Activated CD8-positive, alpha-beta memory T cell treated with anti-CD3 and anti-CD28 coated beads, Interleukin-2, amount 50 U/mL, for 4 hours (primary cell): ENCODE data around the gene R3HDM2.

ENCODE experiments used
- DNase-seq: peaks from one replicate; pipeline ENCODE4 v3.0.0-alpha.2; 2020

R3HDM2 gene

GRCh38 chr12:57430931-57431566 lies at the start of gene R3HDM2:
Gene R3HDM2, minus strand, starts transcription at chr12:57431043. Its CDS starts 120,615 bp downstream, at chr12:57310428.
- DNase-seq, result peak; percentile 97

DNA sequence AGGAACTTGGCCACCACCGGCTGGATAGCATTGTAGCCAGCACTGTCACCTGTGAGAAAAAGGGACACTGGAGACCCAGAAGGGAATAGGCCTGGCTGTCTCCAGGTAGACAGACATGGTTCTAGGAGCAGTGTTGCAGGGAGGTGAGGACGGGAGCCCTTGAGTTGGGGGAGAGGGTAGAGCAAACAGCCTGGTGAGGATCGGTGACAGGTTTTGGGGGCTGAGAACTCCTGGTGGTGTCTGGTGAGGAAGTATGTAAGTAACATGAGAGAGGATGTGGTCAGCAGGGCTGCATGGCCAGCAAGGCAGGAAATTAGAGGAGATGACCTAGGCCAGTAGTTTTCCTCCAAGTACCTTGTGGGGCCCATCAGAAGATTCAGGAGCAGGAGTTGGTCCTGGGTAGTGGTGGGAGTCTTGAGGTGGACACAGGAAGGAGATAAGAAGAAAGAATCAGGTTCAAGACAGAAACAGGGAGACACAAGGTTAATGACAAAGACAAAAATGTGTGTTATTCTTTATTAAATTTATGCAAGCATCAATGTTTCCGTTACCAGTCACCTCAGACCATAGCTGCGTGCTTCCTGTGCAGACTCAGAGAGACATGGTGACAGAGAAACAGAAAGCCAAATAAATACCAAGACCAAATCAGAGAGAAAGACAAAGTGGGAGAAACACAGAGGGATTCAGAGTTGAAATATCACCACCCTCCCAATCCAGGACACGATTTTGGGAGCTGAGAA lies 48.7 kb upstream of the R3HDM2 start, which contains the start of gene ARHGAP9:
TSS of gene ARHGAP9 (minus strand) at position 491 of the 740 bp plus-strand sequence. CDS start at position 31, 460 bp downstream.
- DNase-seq, result peak; percentile 43

GRCh38 chr12:57479043-57479375 lies 48.2 kb upstream of the R3HDM2 start:
- DNase-seq, result no peak

DNA sequence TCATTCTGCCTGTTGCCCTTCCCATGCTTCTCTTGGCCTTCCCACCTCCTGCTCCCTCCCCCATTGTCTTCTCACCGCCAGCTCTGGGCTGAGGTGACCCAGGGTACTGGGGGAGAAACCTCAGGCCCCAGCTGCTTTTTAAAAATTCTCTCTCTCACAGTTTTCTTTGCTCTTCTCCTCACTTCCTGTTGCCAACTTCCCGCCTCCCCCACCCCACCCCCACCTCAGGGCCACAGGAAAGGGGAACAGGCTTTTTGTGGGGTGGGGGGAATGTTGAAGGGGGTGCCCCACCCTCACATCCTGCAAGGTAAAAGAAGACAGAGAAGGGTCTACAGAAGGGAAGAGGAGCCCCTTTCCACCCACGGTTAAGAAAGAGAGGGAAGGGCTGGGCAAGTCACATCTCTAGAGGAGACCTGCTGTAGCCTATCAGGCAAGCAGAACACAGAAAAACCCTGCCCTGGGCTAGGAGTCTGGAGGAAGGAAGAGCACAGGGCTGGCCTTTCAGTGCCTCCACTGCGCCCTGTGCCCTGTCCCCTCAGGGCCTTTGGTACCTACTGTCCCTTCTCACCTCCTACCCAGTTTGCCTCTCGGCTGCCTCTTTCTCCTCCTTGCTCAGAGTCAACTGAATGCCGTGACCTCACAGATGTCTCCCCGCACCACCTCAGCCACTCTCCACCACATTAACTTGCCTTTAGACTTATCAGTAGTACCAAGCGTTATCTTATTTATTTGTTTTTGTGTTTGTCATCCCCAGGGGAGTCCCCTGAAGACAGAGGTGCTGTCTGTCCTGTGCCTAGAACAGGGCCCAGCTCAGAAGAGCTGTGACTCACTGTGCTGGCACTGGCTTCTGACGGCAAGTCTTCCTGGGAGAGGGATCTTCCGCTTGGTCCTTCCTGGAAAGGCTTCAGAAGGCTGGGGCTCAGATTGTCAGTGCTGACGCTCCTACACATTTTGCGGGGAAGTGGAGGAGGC lies 47.2 kb upstream of the R3HDM2 start:
- peak; percentile 54 for DNase-seq

GRCh38 chr12:57476993-57477709 lies 46.3 kb upstream of the R3HDM2 start:
- DNase-seq, result no peak

DNA sequence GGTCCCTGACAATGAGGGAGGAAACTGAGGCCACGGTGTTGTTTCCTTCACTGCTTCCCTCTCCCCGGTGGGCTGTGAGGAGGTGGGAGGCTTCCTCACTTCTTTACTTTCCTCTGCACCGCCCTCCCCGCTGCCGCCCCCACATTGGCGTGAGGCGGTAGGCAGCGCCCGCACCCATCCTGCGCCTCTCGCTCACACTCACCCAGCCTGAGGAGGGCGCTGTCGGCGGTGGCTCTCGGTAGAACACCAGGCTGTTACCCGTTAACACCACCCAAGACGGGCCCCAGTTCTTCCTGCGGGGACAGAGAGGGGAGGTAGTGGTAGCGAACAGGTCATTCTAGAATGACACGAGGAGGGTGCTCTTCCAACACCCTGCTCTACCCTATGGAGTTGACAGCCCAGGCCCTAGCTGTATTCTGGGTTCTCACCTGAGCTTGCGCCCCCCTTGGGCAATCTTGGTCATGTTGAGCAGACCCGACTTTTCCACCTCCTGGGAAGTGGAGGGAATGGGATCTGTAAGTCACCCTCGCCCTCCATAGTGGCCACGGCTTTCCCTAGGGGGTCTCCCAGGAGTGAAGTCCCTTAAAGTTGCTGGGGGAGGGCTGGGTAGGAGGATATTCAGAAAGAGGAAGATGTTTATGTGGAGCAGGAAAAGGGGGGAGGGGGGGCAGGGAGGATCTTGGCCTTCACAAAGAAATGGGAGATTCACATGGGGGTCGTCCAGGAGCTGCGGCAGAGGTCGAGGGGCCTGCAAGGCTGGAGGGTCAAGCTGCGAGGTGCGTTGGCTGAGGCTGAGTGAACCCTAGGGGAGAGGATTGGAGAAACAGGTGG lies 45.5 kb upstream of the R3HDM2 start:
- peak; percentile 76 for DNase-seq

- DNase-seq, result no peak
Observed at GRCh38 chr12:57475271-57476161, 44.7 kb upstream of the R3HDM2 start.

DNA sequence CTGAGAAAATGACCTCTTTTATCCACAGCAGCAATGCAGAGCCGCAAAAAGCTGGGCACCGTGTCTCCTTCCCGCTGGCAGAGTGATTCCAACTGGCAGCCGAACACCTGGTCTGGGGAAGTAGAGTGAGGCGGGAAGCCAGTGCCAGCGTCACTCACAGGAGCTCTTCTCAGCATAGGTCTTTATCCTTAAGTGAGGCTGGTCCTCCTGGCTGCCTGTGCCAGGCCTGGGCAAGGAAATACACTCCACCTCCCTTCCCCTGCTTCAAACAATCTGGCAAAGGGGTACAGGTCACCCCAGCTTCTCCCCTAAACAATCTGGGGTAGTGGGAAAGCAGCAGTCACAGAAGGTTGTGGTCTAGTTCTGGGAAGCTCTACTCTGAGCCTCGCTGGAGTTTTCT lies 44.0 kb upstream of the R3HDM2 start:
- DNase-seq, result no peak

- no peak for DNase-seq
Observed at GRCh38 chr12:57474430-57474829, 43.6 kb upstream of the R3HDM2 start.

- no peak for DNase-seq
Observed at GRCh38 chr12:57473886-57474285, 43.0 kb upstream of the R3HDM2 start.

DNA sequence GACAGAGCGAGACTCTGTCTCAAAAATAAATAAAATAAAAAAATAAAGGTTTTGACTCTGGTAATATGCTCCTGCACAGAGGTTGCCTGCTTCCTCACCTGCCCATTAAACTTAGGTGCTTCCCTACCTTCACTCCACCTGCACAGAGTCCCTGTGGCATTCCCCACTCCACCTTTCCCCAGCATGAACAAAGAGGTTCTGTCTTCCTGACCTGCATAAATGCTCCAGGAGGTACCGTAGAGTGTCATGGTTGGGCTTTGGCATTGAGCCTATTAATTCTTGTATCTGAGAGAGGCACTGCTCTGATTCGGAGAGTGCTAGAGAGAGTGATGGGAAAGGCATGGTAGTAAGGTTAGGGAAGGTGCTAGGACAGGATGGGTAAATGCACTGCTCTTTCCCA lies 42.5 kb upstream of the R3HDM2 start:
- no peak for DNase-seq

DNA sequence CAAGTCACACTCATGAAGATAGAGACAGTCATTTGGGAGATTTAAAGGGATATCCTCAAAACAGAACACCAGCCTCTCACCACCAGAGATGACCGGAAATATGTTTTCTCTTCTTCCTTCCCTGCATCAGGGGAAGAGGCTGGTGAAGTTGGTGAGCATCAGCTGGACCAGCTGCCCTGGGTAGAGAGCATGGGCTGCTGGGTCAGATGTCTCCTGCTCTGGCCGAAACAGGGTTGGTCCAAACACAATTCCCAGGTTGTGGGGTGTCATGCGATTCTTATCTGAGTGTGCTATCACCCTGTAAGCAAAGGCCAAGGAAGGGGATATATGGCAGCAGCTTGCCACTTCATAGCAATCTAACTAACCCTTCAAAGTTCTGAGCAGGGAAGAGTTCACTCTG lies 41.5 kb upstream of the R3HDM2 start:
- DNase-seq, result no peak

DNA sequence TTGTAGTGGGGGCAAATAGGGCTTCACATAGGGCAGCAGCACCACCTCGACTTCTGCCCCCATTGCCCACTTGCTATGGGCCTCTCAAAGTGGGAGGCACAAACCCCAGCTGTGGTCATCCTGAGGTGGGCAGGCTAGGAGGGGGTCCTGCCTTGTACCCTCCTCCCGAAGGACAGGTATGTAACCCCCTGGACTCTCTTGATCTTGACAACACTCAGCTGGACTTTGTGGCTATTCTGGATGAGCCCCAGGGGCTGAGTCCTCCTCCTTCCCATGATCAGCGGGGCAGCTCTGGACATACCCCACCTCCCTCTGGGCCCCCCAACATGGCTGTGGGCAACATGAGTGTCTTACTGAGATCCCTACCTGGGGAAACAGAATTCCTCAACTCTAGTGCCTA lies 40.8 kb upstream of the R3HDM2 start:
- DNase-seq, result no peak

DNA sequence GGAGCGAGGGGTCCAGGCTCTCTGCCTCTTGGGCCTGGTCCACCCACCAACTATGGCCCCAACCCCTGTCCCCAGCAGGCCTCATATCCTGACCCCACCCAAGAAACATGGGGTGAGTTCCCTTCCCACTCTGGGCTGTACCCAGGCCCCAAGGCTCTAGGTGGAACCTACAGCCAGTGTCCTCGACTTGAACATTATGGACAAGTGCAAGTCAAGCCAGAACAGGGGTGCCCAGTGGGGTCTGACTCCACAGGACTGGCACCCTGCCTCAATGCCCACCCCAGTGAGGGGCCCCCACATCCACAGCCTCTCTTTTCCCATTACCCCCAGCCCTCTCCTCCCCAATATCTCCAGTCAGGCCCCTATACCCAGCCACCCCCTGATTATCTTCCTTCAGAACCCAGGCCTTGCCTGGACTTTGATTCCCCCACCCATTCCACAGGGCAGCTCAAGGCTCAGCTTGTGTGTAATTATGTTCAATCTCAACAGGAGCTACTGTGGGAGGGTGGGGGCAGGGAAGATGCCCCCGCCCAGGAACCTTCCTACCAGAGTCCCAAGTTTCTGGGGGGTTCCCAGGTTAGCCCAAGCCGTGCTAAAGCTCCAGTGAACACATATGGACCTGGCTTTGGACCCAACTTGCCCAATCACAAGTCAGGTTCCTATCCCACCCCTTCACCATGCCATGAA lies 40.3 kb upstream of the R3HDM2 start:
- DNase-seq, result no peak

GRCh38 chr12:57470286-57470969 lies 39.6 kb upstream of the R3HDM2 start:
- DNase-seq, result no peak

DNA sequence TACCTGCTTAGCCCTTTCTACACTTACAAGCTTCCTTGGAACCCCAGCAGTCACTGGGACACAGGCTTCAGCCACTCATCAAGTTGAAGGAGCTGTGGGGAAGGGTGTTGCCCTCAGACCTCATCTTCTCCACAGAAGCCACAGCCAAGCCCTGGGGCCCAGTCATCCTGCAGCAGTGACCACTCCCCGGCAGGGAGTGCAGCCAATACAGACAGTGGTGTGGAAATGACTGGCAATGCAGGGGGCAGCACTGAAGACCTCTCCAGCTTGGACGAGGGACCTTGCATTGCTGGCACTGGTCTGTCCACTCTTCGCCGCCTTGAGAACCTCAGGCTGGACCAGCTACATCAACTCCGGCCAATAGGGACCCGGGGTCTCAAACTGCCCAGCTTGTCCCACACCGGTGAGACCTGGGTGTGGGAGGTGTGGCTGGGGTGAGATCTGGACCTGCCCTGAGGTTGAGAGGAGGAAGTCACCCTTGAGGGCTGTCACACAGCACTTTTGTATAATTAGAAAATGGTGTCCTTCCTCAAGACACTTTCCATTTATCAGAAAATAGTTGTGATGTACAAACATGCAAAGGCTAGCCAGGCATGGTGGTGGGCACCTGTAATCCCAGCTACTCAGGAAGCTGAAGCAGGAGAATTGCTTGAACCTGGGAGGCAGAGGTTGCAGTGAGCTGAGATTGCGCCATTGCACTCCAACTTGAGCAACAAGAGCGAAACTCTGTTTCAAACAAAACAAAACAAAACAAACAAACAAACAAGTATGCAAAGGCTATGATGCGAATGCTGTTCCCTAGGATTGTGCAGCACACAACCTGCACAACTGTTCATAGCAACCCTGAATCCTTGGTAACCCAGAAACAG lies 38.7 kb upstream of the R3HDM2 start:
- no peak for DNase-seq

GRCh38 chr12:57467915-57468314 lies 37.1 kb upstream of the R3HDM2 start:
- no peak for DNase-seq

DNA sequence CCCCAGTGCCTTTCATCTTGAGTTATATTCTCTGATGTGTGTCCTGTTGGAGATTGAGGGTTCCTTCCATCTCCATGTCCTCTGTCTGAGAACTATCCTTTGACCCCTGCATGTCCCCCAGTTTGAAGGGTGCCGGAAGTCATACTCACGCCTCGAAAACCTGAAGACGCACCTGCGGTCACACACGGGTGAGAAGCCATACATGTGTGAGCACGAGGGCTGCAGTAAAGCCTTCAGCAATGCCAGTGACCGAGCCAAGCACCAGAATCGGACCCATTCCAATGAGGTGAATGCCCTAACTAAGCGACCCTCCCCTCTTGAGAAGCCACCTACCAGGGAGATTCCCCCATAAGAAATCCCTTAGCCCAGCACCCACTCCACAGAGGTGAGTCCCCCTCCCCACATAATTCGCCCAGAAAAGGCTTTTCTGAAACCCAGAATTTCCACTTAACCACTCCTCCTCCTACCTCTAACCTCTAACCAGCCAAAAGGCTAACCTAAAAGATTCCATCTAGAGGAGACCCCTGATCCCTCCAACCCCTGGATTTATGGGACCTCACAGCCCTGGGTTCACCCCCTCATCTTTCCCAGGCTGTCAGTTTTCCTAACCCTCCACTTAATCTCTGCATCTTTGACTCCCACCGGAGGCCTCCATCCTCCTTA lies 36.5 kb upstream of the R3HDM2 start:
- no peak for DNase-seq
